NCI-H69 (cell line): ENCODE results near the gene ADAMTSL1.

Source experiments
- DNase-seq: peaks from one replicate; lab custom pipeline; 2025; lab: John Stamatoyannopoulos, UW

The ADAMTSL1 gene

GRCh38 chr9:18741359-18741758, 267.4 kb downstream of the ADAMTSL1 start:
- no peak for DNase-seq

DNA sequence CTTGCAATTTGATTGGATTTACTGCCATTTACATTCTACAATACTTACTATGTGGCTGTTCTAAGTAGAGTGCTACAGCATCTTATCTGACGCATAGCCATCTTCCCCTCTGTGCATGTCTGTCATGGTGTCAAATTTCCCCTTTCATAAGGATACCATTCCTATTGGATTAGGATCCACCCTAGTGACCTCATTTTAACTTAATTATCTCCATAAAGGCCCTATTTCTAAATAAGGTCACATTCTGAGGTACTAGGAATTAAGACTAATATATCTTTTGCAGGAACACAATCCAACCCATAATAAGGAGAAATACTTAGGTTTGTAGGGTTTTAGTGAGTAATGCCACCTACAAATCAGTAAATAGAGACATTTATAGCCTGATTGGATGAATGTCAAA, 268.0 kb downstream of the ADAMTSL1 start:
- peak; percentile 28 for DNase-seq

- DNase-seq = no peak
These were observed 269.5 kb downstream of the ADAMTSL1 start for GRCh38 chr9:18743421-18743820.

GRCh38 chr9:18743971-18744370, 270.0 kb downstream of the ADAMTSL1 start:
- no peak for DNase-seq

DNA sequence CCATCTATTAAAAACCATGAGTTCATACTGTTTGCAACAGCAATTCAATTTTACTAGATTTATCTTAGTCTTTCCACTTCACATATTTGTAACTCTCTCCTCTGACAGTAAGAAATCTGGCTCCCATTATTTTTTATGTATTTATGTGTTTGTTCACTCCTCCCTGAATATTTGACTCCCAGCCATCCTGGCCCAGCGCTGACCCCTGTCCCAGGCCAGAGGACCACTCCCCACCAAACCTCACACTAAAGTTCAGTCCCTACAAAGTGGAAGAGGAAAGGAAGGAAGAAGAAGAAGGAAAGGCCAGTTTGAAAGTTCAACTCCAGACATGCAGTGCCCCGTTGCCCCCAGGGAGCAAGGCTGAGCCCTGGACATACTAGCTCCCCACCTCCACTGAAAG, 271.8 kb downstream of the ADAMTSL1 start:
- DNase-seq = no peak

GRCh38 chr9:18746631-18747030, 272.7 kb downstream of the ADAMTSL1 start:
- DNase-seq = peak; percentile 95

- DNase-seq = no peak
These were observed 273.6 kb downstream of the ADAMTSL1 start for GRCh38 chr9:18747595-18747994.

GRCh38 chr9:18748251-18748701, 274.3 kb downstream of the ADAMTSL1 start:
- no peak for DNase-seq

GRCh38 chr9:18749711-18750110, 275.8 kb downstream of the ADAMTSL1 start:
- DNase-seq = no peak

DNA sequence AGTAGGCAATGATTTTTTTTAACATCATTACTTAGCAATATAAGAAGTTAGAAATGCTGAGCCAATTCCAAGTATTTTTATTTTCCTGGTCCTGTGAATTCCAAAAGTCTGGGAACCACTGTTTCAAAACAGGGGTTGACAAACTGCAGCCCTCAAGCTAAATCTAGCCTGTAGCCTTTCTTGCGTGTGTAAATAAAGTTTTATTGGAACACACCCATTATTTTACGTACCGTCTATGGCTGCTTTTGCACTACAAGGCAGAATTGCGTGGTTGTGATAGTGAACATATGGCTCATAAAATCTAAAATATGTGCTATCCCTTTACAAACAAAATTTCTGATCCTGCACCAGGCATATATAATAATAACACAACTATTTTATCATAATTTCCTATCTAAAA, 280.0 kb downstream of the ADAMTSL1 start:
- no peak for DNase-seq

GRCh38 chr9:18754537-18754936, 280.6 kb downstream of the ADAMTSL1 start:
- no peak for DNase-seq

DNA sequence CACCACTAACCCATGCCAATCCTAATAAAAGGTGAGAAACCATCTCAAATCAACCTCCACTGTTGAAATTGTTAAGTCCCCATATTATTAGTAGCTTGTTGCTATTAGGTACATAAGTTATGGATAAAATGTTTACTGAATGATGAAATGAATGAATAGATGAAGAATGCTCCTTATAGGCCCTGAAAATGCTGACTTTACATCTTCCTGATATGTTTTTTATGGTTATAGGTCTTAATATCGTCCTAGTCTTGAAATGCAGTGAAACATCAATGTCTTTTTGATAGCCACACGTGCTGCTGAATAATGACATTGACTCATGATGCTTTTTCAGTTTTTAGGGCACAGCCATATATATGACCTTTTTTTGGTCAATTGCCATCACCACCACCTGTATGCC, 281.3 kb downstream of the ADAMTSL1 start:
- no peak for DNase-seq

GRCh38 chr9:18756712-18757125, 282.8 kb downstream of the ADAMTSL1 start:
- peak; percentile 72 for DNase-seq

GRCh38 chr9:18759827-18760226, 285.9 kb downstream of the ADAMTSL1 start:
- DNase-seq = peak; percentile 94

- DNase-seq = peak; percentile 56
These were observed 287.9 kb downstream of the ADAMTSL1 start for GRCh38 chr9:18761742-18762300.

DNA sequence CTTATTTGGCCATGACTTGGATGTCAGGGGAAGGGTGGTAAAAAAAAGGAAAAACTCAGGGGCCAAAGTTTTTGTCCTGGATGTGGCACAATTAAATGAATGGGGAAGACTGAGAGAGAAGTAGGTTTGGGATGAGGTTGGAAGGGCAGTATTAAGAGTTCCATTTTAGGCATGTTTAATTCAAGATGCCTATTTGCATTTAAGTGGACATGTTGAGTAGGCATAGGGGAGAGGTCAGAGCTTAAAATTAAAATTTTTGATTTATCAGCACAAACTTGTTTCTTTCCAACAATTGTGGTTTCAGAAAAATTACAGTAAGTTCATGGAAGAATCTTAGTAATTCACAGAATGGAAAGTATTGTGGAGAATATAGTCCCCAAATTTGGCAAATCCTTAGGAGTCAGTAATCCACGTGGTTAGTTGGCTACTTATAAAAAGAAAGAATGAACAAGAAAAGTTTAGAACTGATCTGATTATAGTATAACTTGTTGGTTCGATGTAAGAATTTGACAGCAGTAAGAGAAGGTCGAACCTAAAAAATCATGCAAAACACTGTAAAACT, 293.1 kb downstream of the ADAMTSL1 start:
- DNase-seq = no peak

DNA sequence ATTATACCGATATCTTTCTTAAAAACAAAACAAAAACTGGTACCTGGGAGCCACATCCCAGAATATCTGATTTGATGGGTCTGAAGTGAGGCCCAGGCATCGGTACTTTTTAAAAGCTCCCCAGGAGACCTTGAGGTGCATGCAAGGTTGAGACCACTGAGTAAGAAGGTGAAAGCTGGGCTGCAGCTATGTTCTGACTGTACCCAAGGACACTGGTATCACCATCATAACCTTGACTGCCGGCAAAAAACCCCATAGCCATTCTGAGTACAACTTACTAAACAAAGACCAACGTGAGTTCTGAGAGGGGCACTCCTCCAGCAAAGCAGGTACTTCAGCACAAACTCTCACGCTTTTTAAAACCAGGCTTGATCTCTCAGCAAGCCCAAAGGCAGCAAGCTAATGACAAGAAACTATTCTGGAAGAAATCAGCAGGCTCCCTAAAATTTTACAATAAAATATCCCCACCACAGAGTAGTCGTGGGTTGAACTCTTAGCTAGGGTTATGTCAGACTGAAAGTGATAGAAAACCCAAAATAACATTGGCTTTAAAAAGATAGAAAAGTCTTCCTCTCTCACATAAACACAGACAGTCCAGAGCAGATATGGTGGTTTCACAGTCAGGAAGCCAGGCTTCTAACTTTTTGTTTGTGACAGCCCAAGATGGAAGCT, 295.1 kb downstream of the ADAMTSL1 start:
- no peak for DNase-seq

- no peak for DNase-seq
These were observed 296.4 kb downstream of the ADAMTSL1 start for GRCh38 chr9:18770131-18770908.

DNA sequence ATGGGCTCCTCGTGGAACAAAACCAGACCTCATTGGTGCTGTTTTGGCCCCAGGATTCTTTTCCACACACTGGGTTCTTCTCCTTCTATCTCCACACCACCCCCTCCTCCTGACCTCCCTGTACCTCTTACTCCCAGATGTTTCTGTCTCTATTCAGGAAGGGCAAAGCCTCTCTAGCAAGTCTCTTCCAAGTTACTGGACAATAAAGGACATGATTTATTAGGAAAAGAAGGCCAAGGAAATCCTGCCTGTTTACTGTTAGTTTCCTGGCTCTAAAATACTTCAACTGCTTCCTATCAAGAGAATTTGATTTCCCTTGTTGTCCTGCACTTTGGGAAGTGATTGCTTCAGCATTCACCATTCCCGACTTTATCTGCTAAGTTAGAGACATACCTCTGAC, 297.1 kb downstream of the ADAMTSL1 start:
- DNase-seq = no peak

GRCh38 chr9:18771763-18772162, 297.8 kb downstream of the ADAMTSL1 start:
- DNase-seq = no peak

GRCh38 chr9:18775241-18775640, 301.3 kb downstream of the ADAMTSL1 start:
- DNase-seq = no peak

- DNase-seq = peak; percentile 35
These were observed 302.0 kb downstream of the ADAMTSL1 start for GRCh38 chr9:18775930-18776329.
